ENCODE data around the gene CHST4.

Gene CHST4

DNA sequence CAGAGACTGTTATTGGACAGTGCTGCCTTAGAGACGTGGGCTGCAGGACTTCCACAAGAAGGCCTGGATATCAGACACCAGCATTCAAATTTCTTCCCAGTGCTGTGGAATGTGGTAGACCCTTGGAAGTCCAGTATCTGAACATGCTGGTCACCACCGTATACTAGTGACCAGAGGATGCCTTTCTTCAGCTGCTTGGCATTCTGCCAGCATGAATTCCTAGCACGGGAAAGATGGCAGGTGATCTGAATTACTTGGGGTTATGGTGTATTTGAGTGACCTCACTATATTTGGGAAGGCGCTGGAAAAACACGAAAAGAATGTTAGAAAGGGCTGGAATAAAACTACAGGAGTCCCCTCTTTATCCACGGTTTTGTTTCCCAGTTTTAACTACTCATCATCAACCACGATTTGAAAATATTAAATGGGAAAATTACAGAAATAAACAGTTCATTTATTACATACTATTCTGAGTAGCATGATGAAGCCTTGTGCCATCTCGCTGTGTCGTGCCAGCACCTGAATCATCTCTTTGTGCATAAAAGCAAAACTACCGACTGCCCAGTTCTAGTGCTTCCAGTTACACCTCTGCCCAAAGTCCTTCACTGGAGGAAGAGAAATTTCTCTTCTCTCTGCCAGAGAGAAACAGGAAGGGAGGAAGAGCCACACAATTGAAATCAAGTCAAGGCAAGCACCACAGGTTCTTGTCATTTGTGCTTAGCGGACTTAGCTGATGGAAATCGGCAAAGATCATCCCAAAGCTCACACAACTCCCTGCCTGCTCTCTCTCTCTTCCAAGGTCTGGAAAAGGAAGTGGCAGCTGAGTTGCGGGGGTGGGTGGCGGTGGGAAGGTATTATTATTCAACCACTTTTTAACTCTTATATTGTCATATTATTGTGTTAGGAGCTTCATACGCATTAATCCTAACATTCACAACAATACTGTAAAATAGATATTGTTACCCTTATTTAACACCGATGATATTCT, 1.4 kb upstream of the CHST4 start:
- Histone ChIP-seq H3K27me3 (peaks cover 38% of the 10 kb centered on the region), H3K4me1 (ENCODE audit: control insufficient read depth in 1 of 2, insufficient read depth in 1 of 2, low read depth in 1 of 2, low read length in 1 of 2) (no peaks in the 10 kb centered on the region), H3K27ac (no peak overlapping the region), H3K9me3 (no peaks in the 10 kb centered on the region), H3K36me3 (no peaks in the 10 kb centered on the region), H3K4me3 (ENCODE audit: low read depth in 1 of 2, low read length in 1 of 2) (no peak overlapping the region)
- TF ChIP-seq CTCF (IDR thresholded peaks at IDR 0.05): no peak

DNA sequence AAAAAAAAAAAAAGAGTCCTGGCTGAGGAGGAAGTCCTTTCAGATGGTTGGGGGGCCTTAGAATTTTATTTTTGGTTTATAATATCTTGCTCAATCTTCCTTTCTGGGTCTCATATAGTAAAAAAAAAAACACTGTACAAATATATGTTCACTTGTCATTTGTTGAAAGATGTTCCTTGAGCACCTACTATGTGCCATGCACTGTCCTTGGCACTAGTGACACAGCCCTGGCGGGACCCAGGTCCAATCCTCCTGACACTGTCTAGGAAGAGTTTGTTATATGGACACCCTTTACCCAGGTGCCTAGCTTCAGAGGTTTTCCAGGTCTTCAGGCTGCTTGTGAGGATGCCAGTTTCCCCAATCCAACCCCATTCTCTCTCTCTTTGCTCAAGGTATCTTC, 2.0 kb downstream of the CHST4 start:
- Histone ChIP-seq H3K27me3 (peaks cover 30% of the 10 kb centered on the region), H3K4me1 (ENCODE audit: control insufficient read depth in 1 of 2, insufficient read depth in 1 of 2, low read depth in 1 of 2, low read length in 1 of 2) (no peaks in the 10 kb centered on the region), H3K9me3 (no peaks in the 10 kb centered on the region), H3K4me3 (ENCODE audit: low read depth in 1 of 2, low read length in 1 of 2) (no peak overlapping the region), H3K36me3 (no peaks in the 10 kb centered on the region), H3K27ac (no peak overlapping the region)
- TF ChIP-seq CTCF (IDR thresholded peaks at IDR 0.05): no peak

- no peaks in the 10 kb centered on the region for H3K9me3 ChIP-seq
- peaks cover 30% of the 10 kb centered on the region for H3K27me3 ChIP-seq
- no peaks in the 10 kb centered on the region for H3K36me3 ChIP-seq
- TF ChIP-seq CTCF (IDR thresholded peaks at IDR 0.05): no peak
- no peaks in the 10 kb centered on the region for H3K4me1 ChIP-seq (ENCODE audit: control insufficient read depth in 1 of 2, insufficient read depth in 1 of 2, low read depth in 1 of 2, low read length in 1 of 2)
- H3K4me3 ChIP-seq (ENCODE audit: low read depth in 1 of 2, low read length in 1 of 2): no peak overlapping the region
- no peak overlapping the region for H3K27ac ChIP-seq
Observed at GRCh38 chr16:71528863-71529262, 2.6 kb downstream of the CHST4 start.

GRCh38 chr16:71532366-71532765, 6.1 kb downstream of the CHST4 start:
- no peak for TF ChIP-seq CTCF (IDR thresholded peaks at IDR 0.05)
- Histone ChIP-seq H3K36me3 (no peaks in the 10 kb centered on the region), H3K27me3 (peaks cover 5% of the 10 kb centered on the region)

DNA sequence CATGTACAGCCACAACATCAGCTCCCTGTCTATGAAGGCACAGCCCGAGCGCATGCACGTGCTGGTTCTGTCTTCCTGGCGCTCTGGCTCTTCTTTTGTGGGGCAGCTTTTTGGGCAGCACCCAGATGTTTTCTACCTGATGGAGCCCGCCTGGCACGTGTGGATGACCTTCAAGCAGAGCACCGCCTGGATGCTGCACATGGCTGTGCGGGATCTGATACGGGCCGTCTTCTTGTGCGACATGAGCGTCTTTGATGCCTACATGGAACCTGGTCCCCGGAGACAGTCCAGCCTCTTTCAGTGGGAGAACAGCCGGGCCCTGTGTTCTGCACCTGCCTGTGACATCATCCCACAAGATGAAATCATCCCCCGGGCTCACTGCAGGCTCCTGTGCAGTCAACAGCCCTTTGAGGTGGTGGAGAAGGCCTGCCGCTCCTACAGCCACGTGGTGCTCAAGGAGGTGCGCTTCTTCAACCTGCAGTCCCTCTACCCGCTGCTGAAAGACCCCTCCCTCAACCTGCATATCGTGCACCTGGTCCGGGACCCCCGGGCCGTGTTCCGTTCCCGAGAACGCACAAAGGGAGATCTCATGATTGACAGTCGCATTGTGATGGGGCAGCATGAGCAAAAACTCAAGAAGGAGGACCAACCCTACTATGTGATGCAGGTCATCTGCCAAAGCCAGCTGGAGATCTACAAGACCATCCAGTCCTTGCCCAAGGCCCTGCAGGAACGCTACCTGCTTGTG, 10.7 kb downstream of the CHST4 start:
- no peak overlapping the region for H3K4me3 ChIP-seq (ENCODE audit: low read depth in 1 of 2, low read length in 1 of 2)

More at GRCh38 chr16:71532366-71532765, 6.1 kb downstream of the CHST4 start:
- H3K9me3 ChIP-seq: no peaks in the 10 kb centered on the region
- H3K4me3 ChIP-seq (ENCODE audit: low read depth in 1 of 2, low read length in 1 of 2): no peak overlapping the region
- H3K4me1 ChIP-seq (ENCODE audit: control insufficient read depth in 1 of 2, insufficient read depth in 1 of 2, low read depth in 1 of 2, low read length in 1 of 2): no peaks in the 10 kb centered on the region
- no peak overlapping the region for H3K27ac ChIP-seq

More for the DNA sequence above, 10.7 kb downstream of the CHST4 start:
- no peak for TF ChIP-seq CTCF (IDR thresholded peaks at IDR 0.05)
- Histone ChIP-seq H3K36me3 (no peaks in the 10 kb centered on the region), H3K27me3 (peaks cover 6% of the 10 kb centered on the region), H3K4me1 (ENCODE audit: control insufficient read depth in 1 of 2, insufficient read depth in 1 of 2, low read depth in 1 of 2, low read length in 1 of 2) (no peaks in the 10 kb centered on the region), H3K9me3 (no peaks in the 10 kb centered on the region), H3K27ac (no peak overlapping the region)

Measured in neutrophil (primary cell).